GM21529 (cell line): ENCODE data around the gene KIZ.
A peak's percentile ranks its signal among the peaks of the same experiment; 100 is the strongest.

ENCODE experiments used
- ATAC-seq: cut with Tn5 transposase; IDR thresholded peaks from one replicate; pipeline ENCODE4 v1.9.1; 2021; ENCODE audit not compliant: unreplicated experiment

The KIZ gene

GRCh38 chr20:21257192-21257591 lies 131.3 kb downstream of the KIZ start:
- no peak for ATAC-seq

GRCh38 chr20:21258411-21258810 lies 132.5 kb downstream of the KIZ start:
- no peak for ATAC-seq

- no peak for ATAC-seq
Observed at GRCh38 chr20:21259346-21259745, 133.5 kb downstream of the KIZ start.

GRCh38 chr20:21262812-21263211 lies 136.9 kb downstream of the KIZ start:
- ATAC-seq = no peak

- no peak for ATAC-seq
Observed at GRCh38 chr20:21265261-21266190, 139.6 kb downstream of the KIZ start.

- ATAC-seq = no peak
Observed at GRCh38 chr20:21266191-21266536, 140.3 kb downstream of the KIZ start.

- ATAC-seq = no peak
Observed at GRCh38 chr20:21269772-21270171, 143.9 kb downstream of the KIZ start.

GRCh38 chr20:21270806-21271205 lies 144.9 kb downstream of the KIZ start:
- ATAC-seq = no peak

GRCh38 chr20:21272279-21272678 lies 146.4 kb downstream of the KIZ start:
- ATAC-seq = peak; percentile 69

- ATAC-seq = peak; percentile 83
Observed at GRCh38 chr20:21272679-21273078, 146.8 kb downstream of the KIZ start.

- no peak for ATAC-seq
Observed at GRCh38 chr20:21273755-21274386, 148.0 kb downstream of the KIZ start.

- ATAC-seq = no peak
Observed at GRCh38 chr20:21278829-21279228, 152.9 kb downstream of the KIZ start.

GRCh38 chr20:21279706-21280521 lies 154.0 kb downstream of the KIZ start:
- no peak for ATAC-seq

GRCh38 chr20:21280522-21281016 lies 154.7 kb downstream of the KIZ start:
- peak; percentile 80 for ATAC-seq

- ATAC-seq = no peak
Observed at GRCh38 chr20:21286775-21287174, 160.9 kb downstream of the KIZ start.

GRCh38 chr20:21288587-21289370 lies 162.9 kb downstream of the KIZ start:
- no peak for ATAC-seq

GRCh38 chr20:21289651-21290050 lies 163.8 kb downstream of the KIZ start:
- ATAC-seq = no peak

GRCh38 chr20:21291026-21291425 lies 165.1 kb downstream of the KIZ start:
- no peak for ATAC-seq

- ATAC-seq = no peak
Observed at GRCh38 chr20:21294755-21295154, 168.9 kb downstream of the KIZ start.
